IMR-90 (cell line): ENCODE results near the gene KDM2B. TPM values are rescaled to one million over a fixed set of nuclear protein-coding genes. Genes with fewer than 3 reads are reported as not detected.

Source experiments
- ATAC-seq: fragments of 200-7000 bp; cut with Tn5 transposase; 2 replicates; pipeline ENCODE4 v1.9.1; 2020; ENCODE audit warnings: low read depth, mild to moderate bottlenecking, moderate library complexity
- BruUV-seq: library from RNA; stranded (reverse); fragments of 400-500 nt; replicated peaks from 2 replicates; lab custom pipeline; 2021; lab: Mats Ljungman, UMichigan
- CTCF ChIA-PET: fragments of 300-600 bp; formaldehyde crosslinking; extraction: SDS; loops from one replicate; lab custom pipeline; 2021; ENCODE audit warnings: antibody characterized with exemption; lab: Yijun Ruan, JAX
- POLR2A ChIA-PET: fragments of 300-600 bp; sonication (Branson Sonifier 250); formaldehyde crosslinking; loops from one replicate; lab custom pipeline; 2022; ENCODE audit warnings: antibody characterized with exemption; ENCODE audit not compliant: unreplicated experiment; lab: Charles Lee
- DNase-seq: peaks from one replicate; pipeline ENCODE4 v3.0.0; 2013
- H2AFZ ChIP-seq: replicated peaks from 2 replicates; pipeline ENCODE3; 2013; ENCODE audit warnings: low read length, mild to moderate bottlenecking; ENCODE audit not compliant: poor library complexity
- H2AK5ac ChIP-seq: 2 replicates; pipeline ENCODE4 v1.6.1; 2013; ENCODE audit warnings: low read depth, low read length, inconsistent platforms
- H2AK9ac ChIP-seq: replicated peaks from 2 replicates; pipeline ENCODE3; 2013; ENCODE audit warnings: mild to moderate bottlenecking, low read depth, low read length, moderate library complexity; ENCODE audit not compliant: poor library complexity
- H2BK120ac ChIP-seq: 2 replicates; pipeline ENCODE4 v1.6.1; 2013; ENCODE audit warnings: low read depth, low read length, inconsistent platforms
- H2BK15ac ChIP-seq: 3 replicates; pipeline ENCODE4 v1.6.1; 2013; ENCODE audit warnings: low read depth, low read length, inconsistent platforms
- H2BK20ac ChIP-seq: 2 replicates; pipeline ENCODE4 v1.6.1; 2013; ENCODE audit warnings: low read depth, mild to moderate bottlenecking, inconsistent platforms, low read length, moderate library complexity
- H2BK5ac ChIP-seq: 2 replicates; pipeline ENCODE4 v1.6.1; 2013; ENCODE audit warnings: mild to moderate bottlenecking, low read depth, low read length, inconsistent platforms; ENCODE audit not compliant: poor library complexity, severe bottlenecking
- H3K14ac ChIP-seq: replicated peaks from 2 replicates; pipeline ENCODE4 v1.6.1; 2013; ENCODE audit warnings: low read depth, low read length, inconsistent platforms
- H3K18ac ChIP-seq: 2 replicates; pipeline ENCODE4 v1.6.1; 2013; ENCODE audit warnings: low read depth, low read length, control low read depth
- H3K23ac ChIP-seq: 2 replicates; pipeline ENCODE4 v1.6.1; 2013; ENCODE audit warnings: low read depth, low read length, inconsistent platforms
- H3K27ac ChIP-seq: 2 replicates; pipeline ENCODE4 v1.5.1; 2013; ENCODE audit warnings: mild to moderate bottlenecking, control low read depth, low read length; ENCODE audit not compliant: insufficient read depth
- H3K27me3 ChIP-seq: 2 replicates; pipeline ENCODE4 v1.6.1; 2013; ENCODE audit warnings: low read length; ENCODE audit not compliant: control insufficient read depth, insufficient read depth
- H3K36me3 ChIP-seq: 2 replicates; pipeline ENCODE4 v1.6.1; 2013; ENCODE audit warnings: low read length, mixed read lengths; ENCODE audit not compliant: control insufficient read depth, insufficient read depth
- H3K4ac ChIP-seq: 2 replicates; pipeline ENCODE4 v1.6.1; 2013; ENCODE audit warnings: low read depth, low read length, inconsistent platforms
- H3K4me1 ChIP-seq: 2 replicates; pipeline ENCODE4 v1.6.1; 2013; ENCODE audit warnings: low read length, mixed read lengths; ENCODE audit not compliant: control insufficient read depth, insufficient read depth
- H3K4me2 ChIP-seq: 2 replicates; pipeline ENCODE4 v1.6.1; 2013; ENCODE audit warnings: low read depth, mild to moderate bottlenecking, control low read depth, low read length, moderate library complexity
- H3K4me3 ChIP-seq: 2 replicates; pipeline ENCODE4 v1.5.1; 2013; ENCODE audit warnings: low read depth, mild to moderate bottlenecking, control low read depth, low read length, moderate library complexity; ENCODE audit not compliant: insufficient read depth
- H3K56ac ChIP-seq: 2 replicates; pipeline ENCODE4 v1.6.1; 2013; ENCODE audit warnings: low read length, inconsistent platforms; ENCODE audit not compliant: insufficient read depth; ENCODE audit errors: extremely low read depth
- H3K79me1 ChIP-seq, 2 experiments: 2 replicates each; pipeline ENCODE4 v1.6.1; 2013; ENCODE audit warnings: low read length in 2 of 2, inconsistent platforms in 1 of 2, low read depth in 1 of 2
- H3K9ac ChIP-seq: 2 replicates; pipeline ENCODE4 v1.6.1; 2013; ENCODE audit warnings: low read depth, low read length, control low read depth
- H3K9me1 ChIP-seq: 2 replicates; pipeline ENCODE4 v1.6.1; 2013; ENCODE audit warnings: low read length, inconsistent platforms; ENCODE audit not compliant: insufficient read depth
- H3K9me3 ChIP-seq: 2 replicates; pipeline ENCODE4 v1.6.1; 2013; ENCODE audit warnings: low read length; ENCODE audit not compliant: control insufficient read depth, insufficient read depth
- H4K20me1 ChIP-seq: 2 replicates; pipeline ENCODE4 v1.6.1; 2013; ENCODE audit warnings: low read length, inconsistent platforms; ENCODE audit not compliant: insufficient read depth
- H4K5ac ChIP-seq: 2 replicates; pipeline ENCODE4 v1.6.1; 2013; ENCODE audit warnings: mild to moderate bottlenecking, low read depth, low read length, control low read depth
- H4K8ac ChIP-seq, 2 experiments: 2 replicates each; pipeline ENCODE4 v1.6.1; 2013; ENCODE audit warnings: low read depth in 2 of 2, low read length in 2 of 2, control low read depth in 1 of 2, inconsistent platforms in 1 of 2
- H4K91ac ChIP-seq: 2 replicates; pipeline ENCODE4 v1.6.1; 2013; ENCODE audit warnings: low read depth, low read length, inconsistent platforms; ENCODE audit not compliant: insufficient read depth
- NFE2L2 ChIP-seq: fragments of 150-350 bp; IDR thresholded peaks from 2 replicates; pipeline ENCODE4 v1.6.1; 2016; ENCODE audit warnings: low read depth, mild to moderate bottlenecking, low read length
- SMC3 ChIP-seq: fragments of 150-350 bp; IDR thresholded peaks from 2 replicates; pipeline ENCODE4 v1.6.1; 2016; ENCODE audit warnings: low read depth, mild to moderate bottlenecking, antibody characterized with exemption, low read length, moderate library complexity
- WGBS, 2 experiments: methylation state at CpG; one replicate each; pipeline versions ENCODE4 v1.1.5 to v1.1.7; 2013; ENCODE audit warnings: missing lambda C conversion rate in 2 of 2; ENCODE audit not compliant: insufficient read length in 1 of 2; ENCODE audit errors: extremely low coverage in 2 of 2; 5-methylcytosine and 5-hydroxymethylcytosine counted together
- dilution Hi-C: fragments of 300-500 bp; cut with HindIII; formaldehyde crosslinking; loops from one replicate; pipeline ENCODE4 v1.14.3; 2018; ENCODE audit warnings: low sequenced_read_pairs; ENCODE audit not compliant: unreplicated experiment
- in situ Hi-C: fragments of 300-500 bp; cut with MboI; formaldehyde crosslinking; loops from 3 replicates; pipeline ENCODE4 v1.14.3; 2019; ENCODE audit warnings: low sequenced_read_pairs, inconsistent platforms, mixed read lengths
- intact Hi-C: fragments of 100-400 bp; cut with micrococcal nuclease; formaldehyde crosslinking; loops from 2 replicates; pipeline ENCODE4 v1.10.0; 2022
- polyA plus RNA-seq, 3 experiments: library from polyadenylated mRNA; depleted of rRNA; stranded (reverse); fragments of >200 nt; gene quantifications; 2 replicates each; pipeline ENCODE4 v1.2.3, GENCODE V29; 2012; ENCODE audit warnings: low replicate concordance in 1 of 3
- total RNA-seq: library from RNA; depleted of rRNA; stranded (reverse); fragments of >200 nt; gene quantifications from 2 replicates; pipeline ENCODE4 v1.2.3, GENCODE V29; 2012

Gene KDM2B
- total and polyA plus RNA-seq, 2 of the 4 experiments (the other 2 are of a cell fraction): 22.6 to 24.2 TPM

GRCh38 chr12:121592320-121592719 lies 11.5 kb upstream of the KDM2B start:
- Histone ChIP-seq H3K9me1 (no peaks in the 10 kb centered on the region), H3K14ac (no peak overlapping the region), H3K4ac (no peak overlapping the region), H3K9ac (no peak overlapping the region), H2BK120ac (no peak overlapping the region), H4K8ac (no peak overlapping the region), H3K23ac (no peak overlapping the region), H2BK20ac (no peak overlapping the region), H2AK9ac (no peak overlapping the region), H4K91ac (no peak overlapping the region), H3K4me3 (no peak overlapping the region), H3K79me1 (no peaks in the 10 kb centered on the region; a peak in 1 of 4 replicates), H2BK15ac (no peak overlapping the region), H3K36me3 (no peaks in the 10 kb centered on the region), H3K4me2 (no peak overlapping the region), H2AFZ (no peak overlapping the region), H3K4me1 (peaks cover 5% of the 10 kb centered on the region), H3K27ac (no peak overlapping the region), H2BK5ac (no peak overlapping the region), H4K5ac (no peak overlapping the region), H3K18ac (no peak overlapping the region), H4K20me1 (no peaks in the 10 kb centered on the region), H3K56ac (no peak overlapping the region), H2AK5ac (no peak overlapping the region), H3K9me3 (no peaks in the 10 kb centered on the region), H3K27me3 (no peaks in the 10 kb centered on the region)
- 75% methylated on average over 3 of the region's 4 CpGs; no CpG with 5 or more reads in 1 of the 2 experiments for WGBS, 2 experiments
- intact Hi-C loops (no loop called here), in situ Hi-C loops (no loop called here), dilution Hi-C loops (no loop called here)
- no peak for DNase-seq
- no TSS peak for BruUV-seq
- no peak for TF ChIP-seq SMC3
- TF ChIP-seq NFE2L2: no peak
- CTCF ChIA-PET: no interaction called here
- POLR2A ChIA-PET: no interaction called here
- ATAC-seq: no peak
